AML-193 (cell line): ENCODE measurements around the gene NOX3.
"Not testable (repeated sequence)": the region's sequence is repeated elsewhere in the genome, so short reads cannot be mapped to it uniquely, and the experiment has no call there.

Experiments used
- DNase-seq, 2 experiments: peaks; one replicate each; lab custom pipeline; 2025; lab: John Stamatoyannopoulos, UW

NOX3 gene

DNA sequence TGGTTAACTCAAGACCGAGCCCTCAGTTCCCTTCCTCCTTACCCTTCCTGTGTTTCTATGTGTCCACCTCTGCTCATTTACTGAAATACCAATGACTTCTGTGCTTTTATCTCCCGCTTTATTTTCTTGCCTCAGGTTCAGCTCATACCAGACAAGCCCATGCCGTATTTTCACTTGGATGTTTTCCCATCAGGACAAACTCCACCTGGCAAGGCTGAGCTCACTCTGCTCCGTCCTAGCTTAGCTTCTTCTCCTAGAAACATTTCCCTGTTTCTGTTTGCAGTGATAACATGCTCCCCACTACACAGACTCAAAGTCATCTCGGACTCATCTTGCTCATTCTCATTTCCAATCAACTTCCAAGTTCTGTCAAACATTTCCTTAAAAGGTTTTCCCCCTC is 84.4 kb downstream of the NOX3 start:
- DNase-seq, result no peak

DNA sequence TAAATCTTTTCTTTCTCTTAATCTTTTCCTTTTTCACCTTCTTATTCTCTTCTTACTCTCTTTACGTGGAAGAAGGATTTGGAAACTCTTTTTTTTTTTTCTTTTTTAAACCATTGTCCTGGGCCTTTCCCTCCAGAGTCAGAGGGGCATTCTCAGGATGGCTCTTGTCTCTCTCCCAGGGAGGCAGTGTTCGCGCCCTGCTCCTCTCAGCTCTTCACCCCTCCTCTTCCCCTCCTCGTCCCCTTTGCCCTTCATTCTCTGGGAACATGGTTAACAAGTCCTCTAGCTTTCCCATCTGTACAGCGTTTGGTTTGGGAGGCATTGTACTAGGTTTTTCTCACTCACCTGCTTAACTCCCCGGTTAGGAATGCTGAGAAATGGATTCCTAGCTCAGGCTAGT is 89.3 kb downstream of the NOX3 start:
- DNase-seq, result no peak

DNA sequence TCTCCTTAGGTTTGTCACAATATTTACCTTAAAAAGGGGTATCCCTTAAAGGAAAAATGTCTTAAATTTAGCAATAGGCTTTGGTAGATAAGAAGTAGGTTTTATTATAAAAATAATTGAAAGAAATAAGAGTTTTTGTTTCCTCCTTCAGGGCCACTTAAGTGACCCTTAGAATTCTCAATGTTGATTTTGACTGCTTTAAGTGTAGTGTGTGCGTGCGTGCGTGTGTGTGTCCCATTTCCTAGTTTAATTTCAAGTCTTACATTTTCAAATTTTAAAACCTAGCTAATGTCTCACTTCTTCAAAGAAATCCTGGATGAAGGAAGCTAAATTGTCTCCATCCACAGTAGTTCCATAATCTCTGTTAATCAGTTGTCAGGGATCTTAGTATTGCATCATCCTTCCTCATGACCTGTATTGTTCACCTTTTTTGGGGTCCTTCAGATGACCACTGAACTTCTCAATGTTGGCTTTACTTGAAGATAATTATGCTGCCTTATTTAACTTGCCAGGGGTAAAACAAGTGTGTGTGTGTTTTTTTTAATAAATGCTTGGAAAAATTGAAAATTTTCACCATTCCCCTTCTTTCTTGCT is 90.7 kb downstream of the NOX3 start:
- DNase-seq, result no peak

DNA sequence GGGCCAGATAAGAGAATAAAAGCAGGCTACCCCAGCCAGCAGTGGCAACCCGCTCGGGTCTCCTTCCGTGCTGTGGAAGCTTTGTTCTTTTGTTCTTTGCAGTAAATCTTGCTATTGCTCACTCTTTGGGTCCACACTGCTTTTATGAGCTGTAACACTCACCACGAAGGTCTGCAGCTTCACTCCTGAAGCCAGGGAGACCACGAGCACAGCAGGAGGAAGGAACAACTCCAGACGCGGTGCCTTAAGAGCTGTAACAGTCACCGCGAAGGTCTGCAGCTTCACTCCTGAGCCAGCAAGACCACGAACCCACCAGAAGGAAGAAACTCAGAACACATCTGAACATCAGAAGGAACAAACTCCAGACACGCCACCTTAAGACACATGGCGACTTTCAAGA is 91.6 kb downstream of the NOX3 start:
- DNase-seq, result not testable (repeated sequence)

DNA sequence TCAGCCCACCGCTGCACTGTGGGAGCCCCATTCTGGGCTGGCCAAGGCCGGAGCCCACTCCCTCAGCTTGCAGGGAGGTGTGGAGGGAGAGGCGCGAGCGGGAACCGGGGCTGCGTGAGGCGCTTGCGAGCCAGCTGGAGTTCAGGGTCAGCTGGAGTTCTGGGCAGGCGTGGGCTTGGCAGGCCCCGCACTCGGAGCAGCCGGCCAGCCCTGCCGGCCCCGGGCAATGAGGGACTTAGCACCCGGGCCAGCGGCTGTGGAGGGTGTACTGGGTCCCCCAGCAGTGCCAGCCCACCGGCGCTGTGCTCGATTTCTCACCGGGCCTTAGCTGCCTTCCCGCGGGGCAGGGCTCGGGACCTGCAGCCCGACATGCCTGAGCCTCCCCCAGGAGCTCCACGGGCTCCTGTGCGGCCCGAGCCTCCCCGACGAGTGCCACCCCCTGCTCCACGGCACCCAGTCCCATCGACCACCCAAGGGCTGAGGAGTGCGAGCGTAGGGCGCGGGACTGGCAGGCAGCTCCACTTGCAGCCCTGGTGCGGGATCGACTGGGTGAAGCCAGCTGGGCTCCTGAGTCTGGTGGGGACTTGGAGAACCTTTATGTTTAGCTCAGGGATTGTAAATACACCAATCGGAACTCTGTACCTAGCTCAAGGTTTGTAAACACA is 92.5 kb downstream of the NOX3 start:
- not testable (repeated sequence) for DNase-seq

DNA sequence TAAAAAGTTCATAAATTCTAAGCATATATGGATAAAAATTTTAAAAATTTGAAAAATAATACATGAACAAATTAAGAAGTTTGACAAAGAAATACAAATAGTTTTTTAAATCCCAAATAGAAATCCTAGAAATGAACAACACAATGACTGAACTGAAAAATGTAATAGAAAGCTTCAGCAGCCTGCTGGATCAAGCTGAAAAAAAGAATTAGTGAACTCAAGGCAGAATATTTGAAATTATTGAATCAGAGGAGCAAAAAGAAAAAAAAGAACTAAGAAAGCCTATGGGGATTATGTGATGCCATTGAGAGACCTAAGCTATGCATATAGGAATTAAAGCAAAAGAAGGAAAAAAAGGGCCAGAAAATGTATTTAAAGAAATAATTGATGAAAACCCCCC is 101.5 kb downstream of the NOX3 start:
- DNase-seq, result no peak

DNA sequence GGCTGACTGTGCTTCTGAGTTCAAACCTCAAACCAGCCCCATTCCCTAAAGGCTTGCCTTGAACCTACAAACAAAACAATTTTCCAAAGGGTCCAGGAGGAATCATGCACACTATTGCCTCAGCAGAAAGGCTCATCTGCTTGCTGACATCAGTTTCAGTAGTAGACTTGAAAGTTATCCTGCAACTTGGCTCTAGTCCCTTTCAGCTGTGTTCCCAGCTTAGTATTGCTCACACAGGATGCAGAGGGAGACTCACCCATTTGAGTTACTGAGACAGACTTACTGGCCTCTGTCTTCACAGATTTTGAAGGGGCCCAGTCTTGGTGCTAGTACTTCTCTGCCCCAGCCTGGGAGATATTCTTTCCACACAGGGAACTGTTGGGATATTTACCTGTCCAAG is 102.8 kb downstream of the NOX3 start:
- no peak for DNase-seq

DNA sequence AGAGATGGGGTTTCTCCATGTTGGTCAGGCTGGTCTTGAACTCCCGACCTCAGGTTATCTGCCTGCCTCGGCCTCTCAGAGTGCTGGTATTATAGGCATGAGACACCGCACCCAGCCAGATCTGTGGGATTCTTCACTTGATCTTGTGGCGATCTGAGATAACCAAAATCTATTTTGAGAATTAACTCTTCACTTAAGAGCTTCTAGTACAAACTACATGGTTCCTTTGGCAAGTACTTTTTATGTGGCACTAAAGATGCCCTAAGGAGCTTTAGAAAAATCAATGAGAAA is 103.6 kb downstream of the NOX3 start:
- no peak for DNase-seq

DNA sequence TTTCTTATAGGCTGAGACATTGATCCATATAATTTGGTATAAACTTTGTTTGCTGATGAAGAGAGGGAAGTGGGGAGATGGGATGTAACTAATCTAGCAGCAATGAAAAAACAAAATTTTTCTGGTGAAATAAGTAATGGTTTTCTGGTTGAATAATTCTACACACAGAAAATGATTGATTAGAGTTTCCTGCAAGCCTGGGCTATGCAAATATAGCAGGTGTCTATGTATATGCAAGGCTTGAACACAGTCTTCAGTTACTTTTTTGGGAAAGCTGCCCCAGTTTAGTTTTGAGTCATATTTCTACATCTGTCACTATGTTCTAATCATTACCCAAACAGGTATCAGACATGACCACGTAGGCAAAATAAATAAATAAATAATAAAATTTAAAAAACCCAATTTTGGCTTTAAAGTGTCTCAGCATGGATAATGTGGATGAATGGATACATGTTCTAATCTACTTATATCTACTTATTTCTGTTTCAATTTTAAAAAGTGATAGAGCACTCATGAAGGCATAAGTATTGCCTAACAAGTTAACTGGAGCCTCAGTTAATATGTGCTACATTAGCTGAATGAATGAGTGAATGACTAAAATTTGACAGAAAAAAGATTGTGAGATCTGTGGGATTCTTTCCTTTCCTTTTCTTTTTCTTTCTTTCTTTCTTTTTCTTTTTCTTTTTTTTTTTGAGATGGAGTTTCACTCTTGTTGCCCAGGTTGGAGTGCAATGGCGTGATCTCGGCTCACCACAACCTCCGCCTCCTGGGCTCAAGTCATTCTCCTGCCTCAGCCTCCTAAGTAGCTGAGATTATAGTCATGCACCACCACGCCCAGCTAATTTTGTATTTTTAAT is 104.1 kb downstream of the NOX3 start:
- no peak for DNase-seq

DNA sequence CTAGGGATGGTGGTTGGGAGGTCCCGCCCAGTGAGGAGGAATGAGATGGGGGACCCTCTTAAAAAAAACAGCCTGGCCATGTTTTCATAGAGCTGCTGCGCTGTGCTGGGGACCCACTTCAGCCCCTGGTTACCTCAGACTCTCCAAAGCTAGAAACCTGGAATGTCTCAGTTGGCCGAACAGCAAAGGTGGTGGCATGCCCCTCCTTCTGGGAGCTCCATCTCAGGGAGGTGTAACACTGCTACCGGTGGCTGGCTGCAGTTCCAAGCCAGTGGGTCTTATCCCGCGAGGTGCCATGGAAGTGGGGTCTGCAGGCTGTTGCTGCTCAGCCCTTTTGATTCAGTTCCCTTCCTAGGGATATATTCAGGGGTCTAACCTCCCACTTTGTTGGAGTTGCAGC is 105.7 kb downstream of the NOX3 start:
- DNase-seq, result no peak

DNA sequence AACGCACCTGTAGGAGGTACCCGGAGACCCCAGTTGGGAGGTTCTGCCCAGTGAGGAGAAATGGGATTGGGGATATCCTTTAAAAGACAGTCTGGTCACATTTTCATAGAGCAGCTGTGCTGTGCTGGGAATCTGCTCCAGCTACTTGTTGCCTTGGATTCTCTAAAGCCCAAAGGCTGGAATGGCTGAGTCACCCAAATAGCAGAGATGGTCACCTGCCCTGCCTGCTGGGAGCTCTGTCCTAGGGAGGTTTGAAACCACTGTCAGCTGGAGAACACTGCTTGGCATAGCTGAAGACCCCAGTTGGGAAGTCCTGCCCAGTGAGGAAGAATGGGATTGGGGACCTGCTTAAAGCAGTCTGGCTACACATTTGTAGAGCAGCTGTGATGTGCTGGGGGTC is 106.5 kb downstream of the NOX3 start:
- DNase-seq, result no peak

DNA sequence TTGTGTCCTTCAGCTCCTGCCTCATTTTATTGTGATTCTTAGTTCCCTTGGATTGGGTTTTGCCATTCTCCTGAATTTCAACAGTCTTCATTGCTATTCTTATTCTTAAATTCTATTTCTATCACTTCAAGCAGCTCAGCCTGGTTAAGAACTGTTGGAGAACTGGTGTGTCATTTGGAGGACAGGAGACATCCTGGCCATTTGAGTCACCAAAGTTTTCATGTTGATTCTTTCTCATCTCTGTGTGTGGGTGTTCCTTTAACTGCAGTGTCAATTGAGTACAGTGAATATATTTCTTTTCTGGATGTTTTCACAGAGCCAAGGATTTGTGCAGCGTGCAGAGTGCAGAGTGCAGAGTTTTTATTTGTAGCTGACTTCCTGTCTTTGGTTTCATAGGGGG is 107.8 kb downstream of the NOX3 start:
- no peak for DNase-seq

DNA sequence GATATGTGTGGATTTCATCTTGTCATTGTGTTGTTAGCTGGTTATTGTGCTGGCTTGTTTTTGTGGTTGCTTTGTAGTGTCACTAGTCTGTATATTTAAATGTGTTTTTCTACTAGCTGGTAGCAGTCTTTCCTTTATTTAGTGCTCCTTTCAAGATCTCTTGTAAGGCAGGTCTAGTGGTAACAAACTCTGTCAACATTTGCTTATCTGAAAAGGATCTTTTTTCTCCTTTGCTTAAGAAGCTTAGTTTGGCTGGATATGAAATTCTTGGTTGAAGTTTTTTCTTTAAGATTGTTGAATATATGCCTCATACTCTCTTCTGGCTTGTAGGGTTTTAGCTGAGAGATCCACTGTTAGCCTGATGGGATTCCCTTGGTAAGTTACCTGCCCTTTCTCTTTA is 108.7 kb downstream of the NOX3 start:
- DNase-seq, result no peak
